Endothelial cell of umbilical vein (primary cell): ENCODE measurements around the gene NF2.

Experiments used
- POLR2AphosphoS5 ChIP-seq: IDR thresholded peaks from 2 replicates; pipeline ENCODE4 v1.6.1; 2012; ENCODE audit warnings: low read depth, mild to moderate bottlenecking, control low read depth, low read length, moderate library complexity; ENCODE audit not compliant: insufficient read depth
- TF ChIP-seq, protein P1 (sequence below), 2 donors: IDR thresholded peaks; 1 replicate in 1 of 2; 2 replicates in 1 of 2; pipeline ENCODE4 v1.5.1; 2011; ENCODE audit warnings: low read length in 2 of 2, mild to moderate bottlenecking in 2 of 2, moderate library complexity in 2 of 2, control low read depth in 1 of 2, inconsistent platforms in 1 of 2, low read depth in 1 of 2; ENCODE audit not compliant: insufficient read depth in 1 of 2; ENCODE audit errors: extremely low read depth in 1 of 2

DNA sequence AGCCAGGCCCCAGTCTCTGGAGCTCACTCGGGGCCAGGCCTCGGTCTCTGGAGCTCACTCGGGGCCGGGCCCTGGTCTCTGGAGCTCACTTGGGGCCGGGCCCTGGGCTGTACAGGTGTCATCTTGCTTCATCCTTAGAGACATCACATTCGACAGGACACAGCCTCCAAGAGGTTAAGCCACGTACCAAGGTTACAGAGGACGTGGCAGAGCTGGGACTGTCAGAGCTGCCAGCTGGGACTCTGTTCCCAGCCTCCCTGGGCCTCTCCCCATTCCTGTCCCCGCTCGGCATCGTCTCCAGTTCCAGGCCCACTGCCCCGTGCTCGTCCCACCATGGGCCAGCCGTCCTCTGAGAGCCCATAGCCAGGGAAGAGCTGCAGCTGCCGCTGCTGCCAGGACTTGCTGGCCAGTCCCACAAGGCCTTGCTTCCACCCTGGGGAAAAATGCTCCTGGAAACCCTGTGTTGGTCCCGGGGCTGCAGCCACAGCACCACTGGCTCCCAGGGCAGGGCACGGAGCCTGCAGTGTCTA, 136.0 kb downstream of the NF2 start:
- TF ChIP-seq POLR2AphosphoS5: no peak
- TF ChIP-seq, protein P1, sequence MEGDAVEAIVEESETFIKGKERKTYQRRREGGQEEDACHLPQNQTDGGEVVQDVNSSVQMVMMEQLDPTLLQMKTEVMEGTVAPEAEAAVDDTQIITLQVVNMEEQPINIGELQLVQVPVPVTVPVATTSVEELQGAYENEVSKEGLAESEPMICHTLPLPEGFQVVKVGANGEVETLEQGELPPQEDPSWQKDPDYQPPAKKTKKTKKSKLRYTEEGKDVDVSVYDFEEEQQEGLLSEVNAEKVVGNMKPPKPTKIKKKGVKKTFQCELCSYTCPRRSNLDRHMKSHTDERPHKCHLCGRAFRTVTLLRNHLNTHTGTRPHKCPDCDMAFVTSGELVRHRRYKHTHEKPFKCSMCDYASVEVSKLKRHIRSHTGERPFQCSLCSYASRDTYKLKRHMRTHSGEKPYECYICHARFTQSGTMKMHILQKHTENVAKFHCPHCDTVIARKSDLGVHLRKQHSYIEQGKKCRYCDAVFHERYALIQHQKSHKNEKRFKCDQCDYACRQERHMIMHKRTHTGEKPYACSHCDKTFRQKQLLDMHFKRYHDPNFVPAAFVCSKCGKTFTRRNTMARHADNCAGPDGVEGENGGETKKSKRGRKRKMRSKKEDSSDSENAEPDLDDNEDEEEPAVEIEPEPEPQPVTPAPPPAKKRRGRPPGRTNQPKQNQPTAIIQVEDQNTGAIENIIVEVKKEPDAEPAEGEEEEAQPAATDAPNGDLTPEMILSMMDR (IDR thresholded peaks at IDR 0.05; ENCODE audit: extremely low read depth in 1 of 2, insufficient read depth in 1 of 2, low read depth in 1 of 2, low read length in 2 of 2): no peak
